Neuronal stem cell (in vitro differentiated cells): ENCODE measurements around the gene POLR2H.

Source experiments
- DNase-seq: peaks from one replicate; pipeline ENCODE4 v3.0.0-alpha.2; 2013; ENCODE audit warnings: low spot score
- H2AFZ ChIP-seq: one replicate; pipeline ENCODE4 v1.6.1; 2013; ENCODE audit warnings: mild to moderate bottlenecking, low read length, inconsistent platforms
- H2AK5ac ChIP-seq: 2 replicates; pipeline ENCODE4 v1.6.1; 2013; ENCODE audit warnings: low read depth, mild to moderate bottlenecking, inconsistent platforms, low read length, moderate library complexity, mixed read lengths
- H2BK120ac ChIP-seq: 2 replicates; pipeline ENCODE4 v1.6.1; 2013; ENCODE audit warnings: low read depth, mild to moderate bottlenecking, inconsistent platforms, low read length, moderate library complexity, mixed read lengths
- H2BK12ac ChIP-seq: one replicate; pipeline ENCODE4 v1.6.1; 2013; ENCODE audit warnings: low read length, inconsistent platforms
- H2BK15ac ChIP-seq: 2 replicates; pipeline ENCODE4 v1.6.1; 2013; ENCODE audit warnings: mild to moderate bottlenecking, low read length, inconsistent platforms, mixed read lengths
- H2BK5ac ChIP-seq: one replicate; pipeline ENCODE4 v1.6.1; 2013; ENCODE audit warnings: inconsistent platforms, mild to moderate bottlenecking, low read length, moderate library complexity
- H3K14ac ChIP-seq: one replicate; pipeline ENCODE4 v1.6.1; 2013; ENCODE audit warnings: low read length, inconsistent platforms
- H3K18ac ChIP-seq: 2 replicates; pipeline ENCODE4 v1.6.1; 2013; ENCODE audit warnings: low read length, inconsistent platforms
- H3K23ac ChIP-seq: 2 replicates; pipeline ENCODE4 v1.6.1; 2013; ENCODE audit warnings: low read depth, mild to moderate bottlenecking, mixed read lengths, low read length, inconsistent platforms; ENCODE audit not compliant: poor library complexity
- H3K27ac ChIP-seq: replicated peaks from 3 replicates; pipeline ENCODE4 v1.5.1; 2013; ENCODE audit warnings: low read length, inconsistent platforms
- H3K27me3 ChIP-seq, 3 experiments: 2 replicates each; pipeline ENCODE4 v1.6.1; 2013; ENCODE audit warnings: low read length in 3 of 3, mild to moderate bottlenecking in 2 of 3, inconsistent platforms in 1 of 3, low read depth in 1 of 3, mixed read lengths in 1 of 3, moderate library complexity in 1 of 3; ENCODE audit not compliant: control insufficient read depth in 3 of 3, insufficient read depth in 3 of 3
- H3K36me3 ChIP-seq, 2 donors: replicated peaks in 1 of 2; 2 replicates each; pipeline ENCODE4 v1.6.1; 2013; ENCODE audit warnings: low read length in 2 of 2; ENCODE audit not compliant: control insufficient read depth in 2 of 2, insufficient read depth in 2 of 2
- H3K4ac ChIP-seq: 2 replicates; pipeline ENCODE4 v1.6.1; 2013; ENCODE audit warnings: inconsistent platforms, mild to moderate bottlenecking, low read length, moderate library complexity
- H3K4me1 ChIP-seq, 2 donors: 1 replicate in 1 of 2; 2 replicates in 1 of 2; pipeline ENCODE4 v1.6.1; 2013; ENCODE audit warnings: low read length in 2 of 2, low read depth in 1 of 2; ENCODE audit not compliant: control insufficient read depth in 2 of 2, insufficient read depth in 1 of 2
- H3K4me2 ChIP-seq: one replicate; pipeline ENCODE4 v1.6.1; 2013; ENCODE audit warnings: mild to moderate bottlenecking, low read length, inconsistent platforms; ENCODE audit not compliant: insufficient read depth, poor library complexity, severe bottlenecking
- H3K4me3 ChIP-seq, 2 donors: 2 replicates each; pipeline ENCODE4 v1.5.1; 2013; ENCODE audit warnings: low read length in 2 of 2, mild to moderate bottlenecking in 2 of 2, inconsistent platforms in 1 of 2, moderate library complexity in 1 of 2
- H3K79me1 ChIP-seq: one replicate; pipeline ENCODE4 v1.6.1; 2013; ENCODE audit warnings: low read depth, mild to moderate bottlenecking, inconsistent platforms, low read length, moderate library complexity
- H3K9ac ChIP-seq: one replicate; pipeline ENCODE4 v1.6.1; 2013; ENCODE audit warnings: mild to moderate bottlenecking, low read depth, low read length, inconsistent platforms; ENCODE audit not compliant: poor library complexity
- H3K9me3 ChIP-seq, 2 donors: replicated peaks in 1 of 2; 2 replicates each; pipeline versions ENCODE3 to v1.6.1; 2013; ENCODE audit warnings: low read length in 2 of 2, mild to moderate bottlenecking in 2 of 2, inconsistent platforms in 1 of 2, low read depth in 1 of 2, mixed read lengths in 1 of 2, moderate library complexity in 1 of 2; ENCODE audit not compliant: control insufficient read depth in 2 of 2, insufficient read depth in 1 of 2
- H4K8ac ChIP-seq: one replicate; pipeline ENCODE4 v1.6.1; 2013; ENCODE audit warnings: low read depth, mild to moderate bottlenecking, inconsistent platforms, low read length, moderate library complexity
- H4K91ac ChIP-seq: one replicate; pipeline ENCODE4 v1.6.1; 2013; ENCODE audit warnings: low read length, low read depth, mild to moderate bottlenecking, inconsistent platforms; ENCODE audit not compliant: poor library complexity
- WGBS, 2 donors: extraction: QIAGEN DNeasy Blood & Tissue Kit; methylation state at CpG; one replicate each; pipeline ENCODE4 v1.1.7; 2013; ENCODE audit warnings: missing lambda C conversion rate in 2 of 2, mixed read lengths in 1 of 2; ENCODE audit not compliant: insufficient read length in 2 of 2, insufficient replicate concordance in 1 of 2; ENCODE audit errors: extremely low coverage in 2 of 2; 5-methylcytosine and 5-hydroxymethylcytosine counted together

Gene POLR2H

GRCh38 chr3:184386047-184386806, 24.7 kb downstream of the POLR2H start:
- Histone ChIP-seq H2AK5ac (peak overlapping the region; percentile 45), H3K4me1 (peaks cover 2 to 3% of the 10 kb centered on the region in 2 donors), H3K4me3 (no peak overlapping the region), H3K18ac (peak overlapping the region; percentile 8), H3K9ac (no peak overlapping the region), H3K36me3 (no peaks in the 10 kb centered on the region), H4K91ac (no peak overlapping the region), H3K27ac (no peak overlapping the region), H2BK5ac (no peak overlapping the region), H2AFZ (no peak overlapping the region), H2BK12ac (no peak overlapping the region), H3K9me3 (no peaks in the 10 kb centered on the region), H3K27me3 (peaks cover 0 to 11% (median 10%) of the 10 kb centered on the region in 3 experiments), H2BK120ac (peak overlapping the region; percentile 41), H3K14ac (no peak overlapping the region), H3K4me2 (no peak overlapping the region), H3K23ac (peak overlapping the region; percentile 75), H3K4ac (no peak overlapping the region), H2BK15ac (peak overlapping the region; percentile 59), H4K8ac (no peak overlapping the region), H3K79me1 (no peaks in the 10 kb centered on the region)
- no CpG with 5 or more reads among the region's 37 CpGs for WGBS, 2 donors
- no peak for DNase-seq

DNA sequence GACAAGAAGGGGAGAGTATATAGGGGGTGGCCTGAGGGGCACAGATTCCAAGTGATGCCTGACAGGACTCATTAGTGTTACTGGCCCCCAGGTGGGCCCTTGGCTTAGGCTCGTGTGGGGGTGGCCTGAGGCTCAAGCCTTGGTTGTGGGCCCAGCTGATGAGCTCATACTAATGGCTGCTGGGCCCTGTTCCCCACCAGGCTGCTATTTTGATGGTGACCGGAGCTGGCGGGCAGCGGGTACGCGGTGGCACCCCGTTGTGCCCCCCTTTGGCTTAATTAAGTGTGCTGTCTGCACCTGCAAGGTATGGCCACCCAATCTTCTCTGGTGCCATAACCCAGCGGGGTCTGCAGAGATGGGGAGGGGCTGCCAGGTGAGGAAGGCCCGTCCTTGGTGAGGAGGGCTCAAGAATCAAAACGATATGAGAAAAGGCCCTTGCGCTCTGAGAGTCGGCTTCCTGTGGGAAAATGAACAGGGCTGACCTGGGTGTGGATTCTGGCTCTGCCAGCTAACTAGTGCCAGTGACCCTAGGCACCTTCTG, 25.7 kb downstream of the POLR2H start:
- H3K14ac ChIP-seq = no peak overlapping the region
- H4K91ac ChIP-seq = no peak overlapping the region
- H2BK5ac ChIP-seq = peak overlapping the region; percentile 59
- no peak overlapping the region for H3K4ac ChIP-seq
- no peak for DNase-seq
- no peak overlapping the region for H3K27ac ChIP-seq
- H2AFZ ChIP-seq = no peak overlapping the region
- no peak overlapping the region for H3K4me2 ChIP-seq
- no peak overlapping the region for H3K9ac ChIP-seq
- no CpG with 5 or more reads among the region's 12 CpGs for WGBS, 2 donors
- H3K79me1 ChIP-seq = no peaks in the 10 kb centered on the region
- H2BK15ac ChIP-seq = peak overlapping the region; percentile 59
- peaks cover 0 to under 1% (median under 1%) of the 10 kb centered on the region in 3 experiments for H3K27me3 ChIP-seq
- no peaks in the 10 kb centered on the region for H3K9me3 ChIP-seq
- H4K8ac ChIP-seq = no peak overlapping the region
- H3K18ac ChIP-seq = no peak overlapping the region
- H3K23ac ChIP-seq = no peak overlapping the region
- H2AK5ac ChIP-seq = no peak overlapping the region
- H2BK12ac ChIP-seq = no peak overlapping the region
- H3K4me3 ChIP-seq = no peak overlapping the region
- no peaks in the 10 kb centered on the region for H3K36me3 ChIP-seq
- H3K4me1 ChIP-seq = no peaks in the 10 kb centered on the region
- H2BK120ac ChIP-seq = no peak overlapping the region

DNA sequence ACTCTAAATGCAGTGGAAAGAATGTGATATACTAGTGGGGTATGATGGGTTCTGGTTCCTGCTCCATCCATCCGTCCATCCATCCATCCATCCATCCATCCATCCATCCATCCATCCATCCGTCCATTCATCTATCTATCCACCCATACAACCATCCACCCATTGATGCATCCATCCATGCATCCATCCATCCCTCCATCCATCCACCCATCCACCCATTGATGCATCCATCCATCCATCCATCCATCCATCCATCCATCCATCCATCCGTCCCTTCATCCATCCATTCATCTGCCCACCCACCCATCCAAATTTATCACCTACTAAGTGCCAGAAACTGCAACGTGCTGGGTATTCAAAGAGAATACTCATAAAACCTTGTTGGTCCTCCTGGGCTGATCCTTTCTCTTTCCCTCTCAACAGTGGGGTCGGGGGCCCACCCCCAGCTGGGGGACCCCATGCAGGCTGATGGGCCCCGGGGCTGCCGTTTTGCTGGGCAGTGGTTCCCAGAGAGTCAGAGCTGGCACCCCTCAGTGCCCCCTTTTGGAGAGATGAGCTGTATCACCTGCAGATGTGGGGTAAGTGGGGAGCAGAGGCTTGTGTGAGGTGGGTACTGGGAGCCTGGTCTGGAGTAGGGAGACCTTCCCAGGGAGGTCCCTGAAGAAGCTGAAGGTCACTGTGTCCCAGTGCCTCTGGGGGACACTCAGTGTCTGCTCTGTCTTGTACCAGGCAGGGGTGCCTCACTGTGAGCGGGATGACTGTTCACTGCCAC, 26.8 kb downstream of the POLR2H start:
- Histone ChIP-seq H3K18ac (peak overlapping the region; percentile 19), H4K91ac (peak overlapping the region; percentile 43), H2AK5ac (peak overlapping the region; percentile 9), H3K23ac (peak overlapping the region; percentile 61), H3K4me2 (no peak overlapping the region), H2BK5ac (no peak overlapping the region), H3K27me3 (no peaks in the 10 kb centered on the region), H3K79me1 (no peaks in the 10 kb centered on the region), H2BK12ac (no peak overlapping the region), H3K27ac (no peak overlapping the region), H3K14ac (no peak overlapping the region), H3K9ac (peak overlapping the region; percentile 54), H3K4ac (no peak overlapping the region), H4K8ac (no peak overlapping the region), H3K4me3 (no peak overlapping the region), H2BK15ac (peak overlapping the region; percentile 56), H3K36me3 (no peaks in the 10 kb centered on the region), H3K9me3 (no peaks in the 10 kb centered on the region), H2AFZ (no peak overlapping the region), H2BK120ac (no peak overlapping the region), H3K4me1 (no peaks in the 10 kb centered on the region)
- no CpG with 5 or more reads among the region's 8 CpGs for WGBS, 2 donors
- DNase-seq = no peak

DNA sequence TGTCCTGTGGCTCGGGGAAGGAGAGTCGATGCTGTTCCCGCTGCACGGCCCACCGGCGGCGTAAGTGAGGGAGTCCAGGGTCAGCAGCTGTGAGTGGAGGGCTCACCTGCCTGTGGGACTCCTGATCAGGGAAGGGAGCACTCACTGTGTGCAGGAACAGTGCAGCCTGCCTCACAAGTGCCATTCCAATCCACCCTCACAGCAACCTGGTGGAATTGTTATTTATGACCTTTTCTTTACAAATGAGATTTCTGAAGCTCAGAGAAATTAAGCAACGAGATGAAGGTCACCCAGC, 27.4 kb downstream of the POLR2H start:
- H4K8ac ChIP-seq = no peak overlapping the region
- no peak overlapping the region for H2BK120ac ChIP-seq
- no peaks in the 10 kb centered on the region for H3K27me3 ChIP-seq
- no peak overlapping the region for H2BK12ac ChIP-seq
- no peak overlapping the region for H3K4ac ChIP-seq
- H3K36me3 ChIP-seq = no peaks in the 10 kb centered on the region
- no peak overlapping the region for H3K4me3 ChIP-seq
- no peaks in the 10 kb centered on the region for H3K9me3 ChIP-seq
- peak overlapping the region; percentile 61 for H3K23ac ChIP-seq
- peak overlapping the region; percentile 54 for H3K9ac ChIP-seq
- WGBS, 2 donors = no CpG with 5 or more reads among the region's 8 CpGs
- H2BK5ac ChIP-seq = no peak overlapping the region
- H3K14ac ChIP-seq = no peak overlapping the region
- H2AK5ac ChIP-seq = peak overlapping the region; percentile 9
- peak overlapping the region; percentile 19 for H3K18ac ChIP-seq
- DNase-seq = no peak
- H2BK15ac ChIP-seq = peak overlapping the region; percentile 56
- no peak overlapping the region for H2AFZ ChIP-seq
- H3K79me1 ChIP-seq = no peaks in the 10 kb centered on the region
- H3K27ac ChIP-seq = no peak overlapping the region
- H3K4me2 ChIP-seq = no peak overlapping the region
- no peaks in the 10 kb centered on the region for H3K4me1 ChIP-seq
- H4K91ac ChIP-seq = no peak overlapping the region
